PFSK-1 (cell line): ENCODE results near the gene SLC46A3.

ENCODE experiments used
- FOXP2 ChIP-seq: optimal IDR thresholded peaks from 2 replicates; pipeline ENCODE3; 2011; ENCODE audit warnings: borderline replicate concordance, control low read depth, inconsistent platforms; ENCODE audit not compliant: insufficient read depth; ENCODE audit errors: extremely low read length, extremely low read depth
- POLR2AphosphoS5 ChIP-seq: IDR thresholded peaks from 2 replicates; pipeline ENCODE4 v1.6.1; 2012; ENCODE audit warnings: low read depth, mild to moderate bottlenecking, control low read depth, low read length, moderate library complexity
- REST ChIP-seq, 2 experiments: IDR thresholded peaks; 2 replicates each; pipeline versions ENCODE4 v1.6.1 to v1.8.0; 2011 to 2012; ENCODE audit warnings: low read depth in 2 of 2, low read length in 2 of 2, control low read depth in 1 of 2, inconsistent platforms in 1 of 2, mild to moderate bottlenecking in 1 of 2, moderate library complexity in 1 of 2; ENCODE audit not compliant: insufficient read depth in 1 of 2
- SIN3A ChIP-seq: IDR thresholded peaks from 2 replicates; pipeline ENCODE4 v1.6.1; 2012; ENCODE audit warnings: mild to moderate bottlenecking, low read length, moderate library complexity, borderline replicate concordance; ENCODE audit not compliant: insufficient read depth
- TAF1 ChIP-seq: IDR thresholded peaks from 2 replicates; pipeline ENCODE4 v1.6.1; 2012; ENCODE audit warnings: low read length, control low read depth, borderline replicate concordance; ENCODE audit not compliant: insufficient read depth

The SLC46A3 gene

GRCh38 chr13:28754698-28755545 lies 36.2 kb upstream of the SLC46A3 start:
- TF ChIP-seq REST (IDR thresholded peaks at IDR 0.05; ENCODE audit: insufficient read depth in 1 of 2, low read depth in 2 of 2, low read length in 2 of 2) (no peak), POLR2AphosphoS5 (no peak), TAF1 (no peak), SIN3A (no peak), FOXP2 (no peak)

- TF ChIP-seq REST (IDR thresholded peaks at IDR 0.05; ENCODE audit: insufficient read depth in 1 of 2, low read depth in 2 of 2, low read length in 2 of 2): no peak
- TF ChIP-seq FOXP2: no peak
- TF ChIP-seq TAF1: no peak
- TF ChIP-seq POLR2AphosphoS5: no peak
- TF ChIP-seq SIN3A: no peak
These were observed 35.2 kb upstream of the SLC46A3 start for GRCh38 chr13:28753946-28754345.

- TF ChIP-seq SIN3A (no peak), TAF1 (no peak), FOXP2 (no peak), POLR2AphosphoS5 (no peak), REST (IDR thresholded peaks at IDR 0.05; ENCODE audit: insufficient read depth in 1 of 2, low read depth in 2 of 2, low read length in 2 of 2) (no peak)
These were observed 34.6 kb upstream of the SLC46A3 start for GRCh38 chr13:28753208-28753892.

GRCh38 chr13:28751175-28751960 lies 32.6 kb upstream of the SLC46A3 start:
- TF ChIP-seq FOXP2: no peak
- no peak for TF ChIP-seq POLR2AphosphoS5
- TF ChIP-seq SIN3A: no peak
- TF ChIP-seq REST (IDR thresholded peaks at IDR 0.05; ENCODE audit: insufficient read depth in 1 of 2, low read depth in 2 of 2, low read length in 2 of 2): no peak
- no peak for TF ChIP-seq TAF1
